Endothelial cell of umbilical vein (primary cell): Measurements from ENCODE around the gene TBL1Y. TPM values are rescaled to one million over a fixed set of nuclear protein-coding genes. Genes with fewer than 3 reads are reported as not detected.

Experiments used
- BruUV-seq: library from RNA; stranded (reverse); fragments of 400-500 nt; replicated peaks from 2 replicates; lab custom pipeline; 2021; lab: Mats Ljungman, UMichigan
- CTCF ChIA-PET: fragments of 300-600, 350-600 bp; sonication (Branson Sonifier 250); formaldehyde crosslinking; loops from one replicate; lab custom pipeline; 2021; ENCODE audit warnings: antibody characterized with exemption, inconsistent platforms; lab: Charles Lee
- POLR2A ChIA-PET: fragments of 300-600, 350-600 bp; sonication (Branson Sonifier 250); formaldehyde crosslinking; loops from one replicate; lab custom pipeline; 2021; ENCODE audit warnings: antibody characterized with exemption, inconsistent platforms; lab: Charles Lee
- DNase-seq: peaks from one replicate; pipeline ENCODE4 v3.0.0-alpha.2; 2011; ENCODE audit warnings: low read depth, low spot score
- FAIRE-seq: peaks from 2 replicates; lab custom pipeline; 2011; peaks lifted over from hg19 to GRCh38; lab: Jason Lieb, UNC
- H2AFZ ChIP-seq: 2 replicates; pipeline ENCODE4 v1.6.0; 2012; ENCODE audit warnings: low read depth, low read length, control low read depth, inconsistent platforms
- H3K27ac ChIP-seq: 2 replicates; pipeline ENCODE4 v1.5.1; 2011; ENCODE audit warnings: low read depth, mild to moderate bottlenecking, control low read depth, low read length, moderate library complexity; ENCODE audit not compliant: insufficient read depth
- H3K27me3 ChIP-seq, 2 experiments: 2 replicates each; pipeline versions ENCODE4 v1.6.0 to v1.6.1; 2011; ENCODE audit warnings: low read length in 2 of 2, mixed read lengths in 1 of 2; ENCODE audit not compliant: control insufficient read depth in 2 of 2, insufficient read depth in 2 of 2
- H3K36me3 ChIP-seq, 2 experiments: 2 replicates in 1 of 2; 3 replicates in 1 of 2; pipeline ENCODE4 v1.5.1; 2011; ENCODE audit warnings: low read length in 2 of 2, mild to moderate bottlenecking in 1 of 2, moderate library complexity in 1 of 2; ENCODE audit not compliant: control insufficient read depth in 2 of 2, insufficient read depth in 2 of 2; ENCODE audit errors: extremely low read depth in 1 of 2
- H3K4me1 ChIP-seq: 3 replicates; pipeline ENCODE4 v1.5.1; 2011; ENCODE audit warnings: mild to moderate bottlenecking, low read length; ENCODE audit not compliant: control insufficient read depth, insufficient read depth; ENCODE audit errors: extremely low read depth
- H3K4me2 ChIP-seq: 2 replicates; pipeline ENCODE4 v1.6.1; 2011; ENCODE audit warnings: low read length, control low read depth, mixed read lengths; ENCODE audit not compliant: insufficient read depth
- H3K4me3 ChIP-seq, 3 experiments: fragments of 200-600 bp in 1 of 3; sonication (generic), shearing (Covaris generic) in 1 of 3; replicated peaks in 1 of 3; 2 replicates each; pipeline ENCODE4 v1.5.1; 2011 to 2016; ENCODE audit warnings: control low read depth in 3 of 3, low read length in 3 of 3, mild to moderate bottlenecking in 2 of 3, inconsistent platforms in 1 of 3, low read depth in 1 of 3, moderate library complexity in 1 of 3; ENCODE audit not compliant: insufficient read depth in 1 of 3
- H3K79me2 ChIP-seq: 2 replicates; pipeline ENCODE4 v1.6.0; 2012; ENCODE audit warnings: low read length, inconsistent platforms; ENCODE audit not compliant: control insufficient read depth, insufficient read depth
- H3K9ac ChIP-seq: replicated peaks from 2 replicates; pipeline ENCODE3; 2011; ENCODE audit warnings: low read length, control low read depth; ENCODE audit not compliant: insufficient read depth; ENCODE audit errors: extremely low read depth
- H3K9me1 ChIP-seq: replicated peaks from 3 replicates; pipeline ENCODE4 v1.6.0; 2011; ENCODE audit warnings: mild to moderate bottlenecking, low read length; ENCODE audit not compliant: control insufficient read depth, insufficient read depth; ENCODE audit errors: extremely low read depth
- H3K9me3 ChIP-seq: replicated peaks from 2 replicates; pipeline ENCODE4 v1.5.1; 2012; ENCODE audit warnings: low read length, inconsistent platforms; ENCODE audit not compliant: control insufficient read depth, insufficient read depth
- H4K20me1 ChIP-seq: replicated peaks from 2 replicates; pipeline ENCODE3; 2011; ENCODE audit warnings: mild to moderate bottlenecking, low read length; ENCODE audit not compliant: control insufficient read depth, insufficient read depth; ENCODE audit errors: extremely low read depth
- EZH2 ChIP-seq: IDR thresholded peaks from 2 replicates; pipeline ENCODE4 v1.6.1; 2012; ENCODE audit warnings: borderline replicate concordance, low read depth, mild to moderate bottlenecking, moderate library complexity, low read length, inconsistent platforms; ENCODE audit not compliant: severe bottlenecking
- FOS ChIP-seq: IDR thresholded peaks from 2 replicates; pipeline ENCODE4 v1.6.1; 2011; ENCODE audit warnings: mild to moderate bottlenecking, low read length, moderate library complexity, borderline replicate concordance; ENCODE audit not compliant: insufficient read depth
- GATA2 ChIP-seq: IDR thresholded peaks from 2 replicates; pipeline ENCODE4 v1.7.0; 2011; ENCODE audit warnings: low read depth, mild to moderate bottlenecking, moderate library complexity, mixed read lengths, low read length; ENCODE audit not compliant: insufficient read length, insufficient read depth
- MAX ChIP-seq: IDR thresholded peaks from 2 replicates; pipeline ENCODE4 v1.6.1; 2011; ENCODE audit not compliant: insufficient read depth, insufficient read length
- POLR2A ChIP-seq: IDR thresholded peaks from 2 replicates; pipeline ENCODE4 v1.6.1; 2012; ENCODE audit warnings: low read depth, mild to moderate bottlenecking, control low read depth, low read length
- POLR2AphosphoS5 ChIP-seq: IDR thresholded peaks from 2 replicates; pipeline ENCODE4 v1.6.1; 2012; ENCODE audit warnings: low read depth, mild to moderate bottlenecking, control low read depth, low read length, moderate library complexity; ENCODE audit not compliant: insufficient read depth
- dilution Hi-C: fragments of 300-500 bp; cut with MboI; formaldehyde crosslinking; loops from one replicate; pipeline ENCODE4 v1.15.0; 2019; ENCODE audit warnings: low sequenced_read_pairs; ENCODE audit not compliant: extremely low pct_ligation_motif_present
- intact Hi-C: fragments of 100-400 bp; cut with micrococcal nuclease; formaldehyde crosslinking; loops from one replicate; pipeline ENCODE4 v1.10.0; 2022
- polyA plus RNA-seq, 4 experiments: library from polyadenylated mRNA; depleted of rRNA in 3 of 4; stranded (reverse) in 3 of 4; unstranded in 1 of 4; fragments of >200 nt; gene quantifications; 2 replicates each; pipeline versions ENCODE4 v1.2.1 to v1.2.3, GENCODE V29; 2011 to 2012; ENCODE audit warnings: missing spikeins in 1 of 4
- total RNA-seq: library from RNA; stranded (reverse); gene quantifications from 2 replicates; pipeline ENCODE4 v1.2.3, GENCODE V29; 2021
- TF ChIP-seq, protein P1 (sequence below), 2 donors: IDR thresholded peaks; 1 replicate in 1 of 2; 2 replicates in 1 of 2; pipeline ENCODE4 v1.5.1; 2011; ENCODE audit warnings: low read length in 2 of 2, mild to moderate bottlenecking in 2 of 2, moderate library complexity in 2 of 2, control low read depth in 1 of 2, inconsistent platforms in 1 of 2, low read depth in 1 of 2; ENCODE audit not compliant: insufficient read depth in 1 of 2; ENCODE audit errors: extremely low read depth in 1 of 2

Gene TBL1Y
- total and polyA plus RNA-seq, 2 donors (not counting 3 experiments of a cell fraction or from before 2014, with no cell fraction given), result not detected

DNA sequence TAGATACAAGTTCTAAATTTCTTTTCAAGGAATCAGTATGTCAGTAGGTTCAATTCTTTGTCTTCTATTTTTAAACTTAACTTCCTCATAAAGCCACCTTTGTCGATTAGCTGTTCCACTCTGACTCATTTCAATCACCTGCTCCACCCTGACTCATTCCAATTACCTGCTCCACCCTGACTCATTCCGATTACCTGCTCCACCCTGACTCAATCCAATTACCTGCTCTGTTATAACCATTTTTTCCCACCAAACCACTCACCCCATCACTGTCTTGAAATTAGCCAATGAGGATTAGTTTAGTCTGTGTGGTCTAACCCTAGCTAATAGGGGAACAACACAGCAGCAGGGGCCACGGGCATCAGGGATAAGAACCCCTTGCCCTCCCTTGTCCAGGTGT lies 199.6 kb downstream of the TBL1Y start:
- no TSS peak for BruUV-seq
- Histone ChIP-seq H3K9ac (no peak overlapping the region), H3K27ac (no peak overlapping the region), H3K4me1 (no peaks in the 10 kb centered on the region), H3K79me2 (no peaks in the 10 kb centered on the region), H3K36me3 (no peaks in the 10 kb centered on the region), H3K9me1 (no peaks in the 10 kb centered on the region), H3K4me3 (no peak overlapping the region), H3K9me3 (no peaks in the 10 kb centered on the region), H2AFZ (no peak overlapping the region), H4K20me1 (no peaks in the 10 kb centered on the region), H3K27me3 (no peaks in the 10 kb centered on the region), H3K4me2 (no peak overlapping the region)
- DNase-seq (no peak), FAIRE-seq (no peak)
- intact Hi-C loops (no loop called here), dilution Hi-C loops (no loop called here)
- ChIA-PET CTCF (no interaction called here), POLR2A (no interaction called here)
- TF ChIP-seq POLR2A, result no peak
- TF ChIP-seq, protein P1, sequence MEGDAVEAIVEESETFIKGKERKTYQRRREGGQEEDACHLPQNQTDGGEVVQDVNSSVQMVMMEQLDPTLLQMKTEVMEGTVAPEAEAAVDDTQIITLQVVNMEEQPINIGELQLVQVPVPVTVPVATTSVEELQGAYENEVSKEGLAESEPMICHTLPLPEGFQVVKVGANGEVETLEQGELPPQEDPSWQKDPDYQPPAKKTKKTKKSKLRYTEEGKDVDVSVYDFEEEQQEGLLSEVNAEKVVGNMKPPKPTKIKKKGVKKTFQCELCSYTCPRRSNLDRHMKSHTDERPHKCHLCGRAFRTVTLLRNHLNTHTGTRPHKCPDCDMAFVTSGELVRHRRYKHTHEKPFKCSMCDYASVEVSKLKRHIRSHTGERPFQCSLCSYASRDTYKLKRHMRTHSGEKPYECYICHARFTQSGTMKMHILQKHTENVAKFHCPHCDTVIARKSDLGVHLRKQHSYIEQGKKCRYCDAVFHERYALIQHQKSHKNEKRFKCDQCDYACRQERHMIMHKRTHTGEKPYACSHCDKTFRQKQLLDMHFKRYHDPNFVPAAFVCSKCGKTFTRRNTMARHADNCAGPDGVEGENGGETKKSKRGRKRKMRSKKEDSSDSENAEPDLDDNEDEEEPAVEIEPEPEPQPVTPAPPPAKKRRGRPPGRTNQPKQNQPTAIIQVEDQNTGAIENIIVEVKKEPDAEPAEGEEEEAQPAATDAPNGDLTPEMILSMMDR (IDR thresholded peaks at IDR 0.05; ENCODE audit: extremely low read depth in 1 of 2, insufficient read depth in 1 of 2, low read depth in 1 of 2, low read length in 2 of 2), result no peak
- TF ChIP-seq FOS, result no peak
- TF ChIP-seq GATA2, result no peak
- no peak for TF ChIP-seq MAX
- TF ChIP-seq POLR2AphosphoS5, result no peak
- no peak for TF ChIP-seq EZH2
